ENCODE results near the gene ZDHHC6.

GRCh38 chr10:112454910-112455779 is 8.4 kb upstream of the ZDHHC6 start:
- TF ChIP-seq RAD21 (conservative IDR thresholded peaks at IDR 0.05) (no peak), CTCF (IDR thresholded peaks at IDR 0.05; ENCODE audit: poor library complexity, severe bottlenecking) (no peak), POLR2AphosphoS5 (IDR thresholded peaks at IDR 0.05) (no peak), REST (IDR thresholded peaks at IDR 0.05; ENCODE audit: borderline replicate concordance) (no peak), EZH2 (IDR thresholded peaks at IDR 0.05; ENCODE audit: borderline replicate concordance, insufficient read depth, low read length, poor library complexity, severe bottlenecking) (no peak), TAF1 (IDR thresholded peaks at IDR 0.05; ENCODE audit: low read depth) (no peak), SMC3 (conservative IDR thresholded peaks at IDR 0.05; ENCODE audit: poor library complexity) (no peak), EP300 (conservative IDR thresholded peaks at IDR 0.05; ENCODE audit: poor library complexity, severe bottlenecking) (no peak)
